ENCODE measurements around the gene MAPKBP1.

- TF ChIP-seq POLR2A (IDR thresholded peaks at IDR 0.05) (no peak), CTCF (IDR thresholded peaks at IDR 0.05) (no peak)
These were observed 35.4 kb downstream of the MAPKBP1 start for GRCh38 chr15:41809526-41810220.
